HepG2 (cell line): Measurements from ENCODE around the gene TUNAR.

Source experiments
- NBN ChIP-seq: fragments of 450-650 bp; conservative IDR thresholded peaks from 2 replicates; pipeline ENCODE4 v1.6.1; 2017
- TF ChIP-seq, protein P1 (sequence below): sonication (generic); formaldehyde crosslinking; IDR thresholded peaks from 2 replicates; pipeline ENCODE4 v1.5.0; 2020; ENCODE audit warnings: mild to moderate bottlenecking, missing genetic modification reagents, moderate library complexity

DNA sequence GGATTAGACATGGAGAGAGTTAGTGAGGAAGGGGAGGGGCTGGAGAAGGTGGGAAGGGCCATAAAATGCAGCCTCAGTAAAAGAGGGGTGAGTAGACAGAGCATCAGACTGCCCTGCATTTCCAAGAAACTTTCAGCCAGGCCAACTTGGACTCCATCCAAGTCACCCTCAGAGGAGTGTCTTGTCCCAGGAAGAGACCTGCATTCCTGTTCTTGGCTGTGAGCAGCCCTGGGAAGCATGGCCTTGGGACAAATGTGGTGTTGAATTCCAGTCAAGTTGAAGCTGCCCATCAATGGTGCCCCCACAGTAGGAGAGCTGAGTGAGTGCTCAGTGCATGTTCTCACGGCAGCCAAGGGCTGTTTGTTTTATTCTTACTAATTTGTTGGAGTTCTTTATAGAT lies 35.0 kb upstream of the TUNAR start:
- TF ChIP-seq NBN = no peak
- TF ChIP-seq, protein P1, sequence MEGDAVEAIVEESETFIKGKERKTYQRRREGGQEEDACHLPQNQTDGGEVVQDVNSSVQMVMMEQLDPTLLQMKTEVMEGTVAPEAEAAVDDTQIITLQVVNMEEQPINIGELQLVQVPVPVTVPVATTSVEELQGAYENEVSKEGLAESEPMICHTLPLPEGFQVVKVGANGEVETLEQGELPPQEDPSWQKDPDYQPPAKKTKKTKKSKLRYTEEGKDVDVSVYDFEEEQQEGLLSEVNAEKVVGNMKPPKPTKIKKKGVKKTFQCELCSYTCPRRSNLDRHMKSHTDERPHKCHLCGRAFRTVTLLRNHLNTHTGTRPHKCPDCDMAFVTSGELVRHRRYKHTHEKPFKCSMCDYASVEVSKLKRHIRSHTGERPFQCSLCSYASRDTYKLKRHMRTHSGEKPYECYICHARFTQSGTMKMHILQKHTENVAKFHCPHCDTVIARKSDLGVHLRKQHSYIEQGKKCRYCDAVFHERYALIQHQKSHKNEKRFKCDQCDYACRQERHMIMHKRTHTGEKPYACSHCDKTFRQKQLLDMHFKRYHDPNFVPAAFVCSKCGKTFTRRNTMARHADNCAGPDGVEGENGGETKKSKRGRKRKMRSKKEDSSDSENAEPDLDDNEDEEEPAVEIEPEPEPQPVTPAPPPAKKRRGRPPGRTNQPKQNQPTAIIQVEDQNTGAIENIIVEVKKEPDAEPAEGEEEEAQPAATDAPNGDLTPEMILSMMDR (CRISPR knock-in tag) = no peak
